Ovary (tissue), 9 donors: ENCODE measurements around the gene ARHGAP1. TPM values are rescaled to one million over a fixed set of nuclear protein-coding genes. Genes with fewer than 3 reads are reported as not detected.

Source experiments
- DNase-seq, 5 donors: peaks; one replicate each; pipeline ENCODE4 v3.0.0-alpha.2; 2019 to 2020
- H3K27ac ChIP-seq, 2 donors: fragments of 200-600 bp; one replicate each; pipeline versions ENCODE4 v1.5.1 to v1.8.0; 2019 to 2022
- H3K27me3 ChIP-seq: fragments of 200-600 bp; one replicate; pipeline ENCODE4 v1.8.0; 2022
- H3K36me3 ChIP-seq: fragments of 200-600 bp; sonication (generic); one replicate; pipeline ENCODE4 v1.5.1; 2019
- H3K4me1 ChIP-seq: one replicate; pipeline ENCODE4 v1.8.1; 2013; ENCODE audit warnings: mild to moderate bottlenecking, moderate library complexity; ENCODE audit not compliant: insufficient read depth
- H3K4me3 ChIP-seq: fragments of 200-600 bp; sonication (generic); one replicate; pipeline ENCODE4 v1.5.1; 2017
- H3K9me3 ChIP-seq, 2 donors: fragments of 200-600 bp in 1 of 2; sonication (generic) in 1 of 2; one replicate each; pipeline versions ENCODE4 v1.5.1 to v1.8.1; 2013 to 2019; ENCODE audit warnings: mild to moderate bottlenecking in 1 of 2, moderate library complexity in 1 of 2
- CTCF ChIP-seq, 3 donors: fragments of 450-650 bp in 2 of 3; fragments of 200-600 bp in 1 of 3; IDR thresholded peaks; one replicate each; pipeline versions ENCODE4 v1.5.1 to v1.8.0; 2016 to 2022; ENCODE audit warnings: antibody characterized with exemption in 3 of 3, mild to moderate bottlenecking in 1 of 3
- EP300 ChIP-seq: sonication (generic); formaldehyde crosslinking; IDR thresholded peaks from one replicate; pipeline ENCODE4 v1.6.1; 2017; ENCODE audit warnings: antibody characterized with exemption
- POLR2A ChIP-seq: fragments of 450-650 bp; IDR thresholded peaks from one replicate; pipeline ENCODE4 v1.6.1; 2017; ENCODE audit warnings: antibody characterized with exemption, mild to moderate bottlenecking, moderate library complexity
- WGBS, 3 donors: extraction: QIAGEN DNeasy Blood & Tissue Kit in 1 of 3; methylation state at CpG; one replicate each; pipeline versions ENCODE4 v1.1.5 to v1.1.7; 2013 to 2017; 5-methylcytosine and 5-hydroxymethylcytosine counted together
- intact Hi-C, 4 donors: fragments of 100-400 bp; cut with DNase I; formaldehyde crosslinking; loops; one replicate each; pipeline versions ENCODE4 v1.11.0 to v1.15.1; 2022 to 2023
- polyA plus RNA-seq, 2 donors: library from polyadenylated mRNA; stranded (reverse); fragments of 200-250 nt in 1 of 2; fragments of 350-450 nt in 1 of 2; fragmentation: Illumina TruSeq in 1 of 2; extraction: RNeasy Lipid Tissue Mini Kit (QIAGEN cat#74804) in 1 of 2; gene quantifications; one replicate each; pipeline ENCODE4 v1.2.3, GENCODE V29; 2013 to 2014
- total RNA-seq, 7 donors: library from RNA; depleted of rRNA in 2 of 7; stranded (reverse); fragments of >200 nt in 2 of 7; fragmentation: NEBNext Ultra II Directional in 3 of 7; extraction: Animal tissue kit (Norgen Biotek cat#: 25700) in 3 of 7; gene quantifications; one replicate each; pipeline versions ENCODE4 v1.1.0 to v1.2.4, GENCODE V29; 2016 to 2023
- donor health status: DM: no; HTN: no; CAD: no; lungs with moderate emphysema.
- donor health status: DM: no; HTN: no; CAD: no.
- donor health status: Bipolar disorder and iron deficiency.
- donor health status: DM: yes; HTN: yes; CAD: no.
- donor health status: DM: no; HTN: no; CAD: no.
- donor health status: DM: yes; HTN: yes; CAD: no.

ARHGAP1 gene
- total and polyA plus RNA-seq, 9 donors = 24.1 to 95.9 (median 73.3) TPM

GRCh38 chr11:46680815-46681214, 19.6 kb downstream of the ARHGAP1 start:
- intact Hi-C loops = no loop called here
- Histone ChIP-seq H3K27ac (no peak overlapping the region), H3K27me3 (no peaks in the 10 kb centered on the region), H3K36me3 (no peaks in the 10 kb centered on the region), H3K4me3 (no peak overlapping the region), H3K4me1 (peaks cover 5% of the 10 kb centered on the region), H3K9me3 (no peaks in the 10 kb centered on the region)
- WGBS, 3 donors = 91 to 93% (median 92%) methylated on average over 22 of the region's 22 CpGs
- TF ChIP-seq EP300 (no peak), CTCF (IDR thresholded peaks at IDR 0.05) (no peak), POLR2A (no peak)
- peak in 1 of 5 donors; percentile 25 for DNase-seq

GRCh38 chr11:46680164-46680760, 20.2 kb downstream of the ARHGAP1 start:
- intact Hi-C loops = no loop called here
- 82 to 85% (median 82%) methylated on average over 20 to 21 of the region's 21 CpGs for WGBS, 3 donors
- Histone ChIP-seq H3K4me3 (no peak overlapping the region), H3K27me3 (no peaks in the 10 kb centered on the region), H3K27ac (no peak overlapping the region), H3K9me3 (no peaks in the 10 kb centered on the region), H3K36me3 (no peaks in the 10 kb centered on the region), H3K4me1 (peaks cover 10% of the 10 kb centered on the region)
- TF ChIP-seq EP300 = no peak
- no peak for TF ChIP-seq POLR2A
- TF ChIP-seq CTCF (IDR thresholded peaks at IDR 0.05) = no peak
- DNase-seq = peak in 1 of 5 donors; percentile 25

GRCh38 chr11:46679241-46680163, 20.9 kb downstream of the ARHGAP1 start:
- no peak overlapping the region for H3K4me3 ChIP-seq
- no peaks in the 10 kb centered on the region for H3K36me3 ChIP-seq
- no peaks in the 10 kb centered on the region for H3K9me3 ChIP-seq
- intact Hi-C loops = no loop called here
- no peaks in the 10 kb centered on the region for H3K27me3 ChIP-seq
- TF ChIP-seq POLR2A (no peak), CTCF (IDR thresholded peaks at IDR 0.05) (no peak), EP300 (no peak)
- WGBS, 3 donors = 79 to 85% (median 84%) methylated on average over 26 of the region's 26 CpGs
- no peak overlapping the region for H3K27ac ChIP-seq
- peaks cover 16% of the 10 kb centered on the region for H3K4me1 ChIP-seq
- peak in 1 of 5 donors; percentile 33 for DNase-seq

- H3K36me3 ChIP-seq = no peaks in the 10 kb centered on the region
- H3K9me3 ChIP-seq = no peaks in the 10 kb centered on the region
- H3K27ac ChIP-seq = no peak overlapping the region
- peak in 1 of 5 donors; percentile 25 for DNase-seq
- TF ChIP-seq EP300 = no peak
- TF ChIP-seq CTCF (IDR thresholded peaks at IDR 0.05) = no peak
- no peak for TF ChIP-seq POLR2A
- intact Hi-C loops = no loop called here
- H3K27me3 ChIP-seq = no peaks in the 10 kb centered on the region
- H3K4me3 ChIP-seq = no peak overlapping the region
- WGBS, 3 donors = 84 to 89% (median 86%) methylated on average over 9 of the region's 9 CpGs
- peaks cover 22% of the 10 kb centered on the region for H3K4me1 ChIP-seq
Observed at GRCh38 chr11:46678741-46679130, 21.7 kb downstream of the ARHGAP1 start.
